Adipose tissue (tissue), 3 donors: ENCODE data around the gene UVSSA. TPM values are rescaled to one million over a fixed set of nuclear protein-coding genes. Genes with fewer than 3 reads are reported as not detected.
"Not testable (repeated sequence)": the region's sequence is repeated elsewhere in the genome, so short reads cannot be mapped to it uniquely, and the experiment has no call there.

Experiments used
- H3K27ac ChIP-seq: one replicate; pipeline ENCODE4 v1.5.1; 2013; ENCODE audit warnings: low read depth, low read length
- WGBS, 3 donors: extraction: QIAGEN DNeasy Blood & Tissue Kit; methylation state at CpG; one replicate each; pipeline ENCODE4 v1.1.7; 2013; 5-methylcytosine and 5-hydroxymethylcytosine counted together
- polyA plus RNA-seq, 3 donors: library from polyadenylated mRNA; stranded (reverse); fragments of 200-250 nt; gene quantifications; one replicate each; pipeline ENCODE4 v1.2.3, GENCODE V29; 2013
- donor health status: healthy with polysubstance abuse.
- donor health status: Bipolar disorder and iron deficiency.
- donor health status: healthy.

The UVSSA gene
- polyA plus RNA-seq, 3 donors = 5.6 to 9.8 (median 7.0) TPM

GRCh38 chr4:1380368-1381151 is 33.6 kb downstream of the UVSSA start:
- H3K27ac ChIP-seq = no peak overlapping the region
- 90 to 92% (median 91%) methylated on average over 34 to 36 of the region's 36 CpGs for WGBS, 3 donors

DNA sequence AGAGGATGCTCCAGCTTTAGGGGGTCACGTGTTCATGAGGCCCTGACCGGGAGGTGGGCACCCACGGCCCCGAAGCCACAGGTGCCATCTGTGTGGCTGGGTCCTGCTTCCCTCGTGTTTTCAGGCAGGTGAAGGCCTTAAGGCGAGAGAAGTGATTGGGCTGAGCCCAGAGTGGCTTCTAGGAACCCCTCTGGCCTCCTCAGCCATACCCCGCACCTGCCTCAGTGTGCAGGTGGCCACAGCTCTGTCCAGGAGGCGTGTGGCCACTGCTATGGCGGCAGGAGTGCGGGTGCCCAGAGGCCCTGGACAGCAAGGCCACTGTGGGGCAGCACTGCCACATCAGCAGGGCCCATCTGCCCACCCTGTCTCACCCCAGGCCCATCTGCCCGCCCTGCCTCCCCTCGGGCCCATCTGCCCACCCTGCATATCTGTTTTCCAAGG is 34.2 kb downstream of the UVSSA start:
- WGBS, 3 donors = 93 to 94% (median 94%) methylated on average over 12 of the region's 12 CpGs
- H3K27ac ChIP-seq = no peak overlapping the region

- no peak overlapping the region for H3K27ac ChIP-seq
- 94 to 95% (median 94%) methylated on average over 24 of the region's 24 CpGs for WGBS, 3 donors
Measured at GRCh38 chr4:1381944-1382541, 35.0 kb downstream of the UVSSA start.

GRCh38 chr4:1382776-1383727 is 36.0 kb downstream of the UVSSA start:
- WGBS, 3 donors = 90 to 91% (median 90%) methylated on average over 27 of the region's 27 CpGs
- H3K27ac ChIP-seq = no peak overlapping the region

GRCh38 chr4:1383728-1384591 is 37.0 kb downstream of the UVSSA start:
- H3K27ac ChIP-seq = no peak overlapping the region
- 91 to 96% (median 91%) methylated on average over 34 of the region's 34 CpGs for WGBS, 3 donors

DNA sequence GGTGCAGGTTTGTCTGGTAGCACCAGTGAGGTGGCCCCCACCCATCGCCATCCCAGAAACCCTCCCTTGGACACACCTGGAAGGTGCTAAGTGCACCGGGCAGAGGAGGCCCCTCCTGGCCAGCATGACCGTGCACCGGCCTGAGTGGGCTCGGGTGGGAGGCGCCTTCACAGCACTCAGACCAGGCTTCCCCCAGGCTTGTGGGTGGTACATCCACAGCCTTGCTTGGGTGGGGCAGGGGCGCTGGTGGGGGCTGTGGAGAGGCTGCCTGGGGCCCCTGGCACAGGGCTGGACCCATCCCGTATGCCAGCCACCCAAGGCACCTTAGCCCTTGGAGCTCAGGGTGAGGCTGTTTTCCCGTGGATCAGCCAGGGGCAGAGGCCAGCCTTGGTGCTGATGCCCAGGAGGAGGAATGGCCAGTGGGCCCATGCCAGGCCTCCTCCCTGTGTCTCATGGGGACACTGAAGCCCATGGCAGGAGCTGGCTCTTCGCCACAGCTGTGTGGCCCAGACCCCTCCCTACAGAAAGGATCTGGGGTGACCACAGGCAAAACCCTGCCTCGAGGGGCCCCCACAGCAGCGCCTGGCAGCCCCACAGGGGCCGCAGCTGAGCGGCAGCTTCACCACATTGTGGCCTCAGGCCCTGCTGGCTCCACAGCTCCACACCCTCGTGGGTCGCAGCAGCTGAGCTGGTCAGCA is 37.8 kb downstream of the UVSSA start:
- no peak overlapping the region for H3K27ac ChIP-seq
- WGBS, 3 donors = 95 to 96% (median 95%) methylated on average over 16 of the region's 16 CpGs

DNA sequence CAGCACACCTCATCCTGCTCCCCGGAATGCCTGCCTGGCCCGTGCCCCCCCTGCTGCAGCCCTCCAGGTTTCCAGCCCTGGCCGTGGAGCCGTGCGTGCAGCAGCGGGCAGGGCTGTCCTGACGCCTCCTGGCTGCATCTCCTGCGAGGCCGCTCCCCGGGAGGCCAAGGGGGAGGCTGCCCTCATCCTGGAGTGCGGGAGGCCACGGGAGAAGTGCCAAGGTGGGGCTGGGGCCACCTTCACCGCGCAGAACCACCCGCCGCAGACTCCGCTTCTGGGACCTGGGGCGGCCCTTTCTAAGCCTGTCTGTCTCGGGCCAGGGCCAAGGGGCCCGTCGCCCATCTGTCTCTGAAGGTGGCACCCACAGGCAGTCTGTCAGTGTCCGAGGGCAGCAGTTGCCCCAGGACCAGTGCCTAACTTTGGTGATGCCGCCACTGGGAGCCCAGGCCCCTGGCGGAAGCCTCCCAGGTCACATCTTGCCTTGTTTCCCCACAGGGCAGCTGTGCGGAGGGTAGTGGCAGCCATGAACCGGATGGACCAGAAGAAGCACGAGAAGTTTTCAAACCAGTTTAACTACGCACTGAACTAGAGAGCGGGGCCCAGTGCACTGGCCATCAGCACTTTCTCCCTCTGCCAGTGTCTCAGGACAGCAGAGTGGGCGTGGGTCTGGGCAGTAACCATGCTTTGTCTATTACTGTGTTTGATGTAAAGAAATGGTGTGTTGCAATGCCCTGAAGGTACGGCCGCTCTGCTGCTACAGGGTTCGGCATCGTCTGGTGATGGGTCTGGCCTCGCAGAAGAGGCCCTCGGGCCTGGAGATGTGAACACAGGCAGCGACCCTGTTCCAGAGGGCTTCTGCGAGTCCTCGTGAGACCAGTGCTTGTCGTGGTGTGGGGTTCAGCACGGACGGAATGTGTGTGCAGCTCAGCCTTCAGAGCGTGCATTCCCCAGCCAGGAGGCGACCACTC is 38.6 kb downstream of the UVSSA start:
- no peak overlapping the region for H3K27ac ChIP-seq
- whole genome bisulfite sequencing, 3 donors = 96 to 97% (median 96%) methylated on average over 42 to 44 of the region's 44 CpGs

DNA sequence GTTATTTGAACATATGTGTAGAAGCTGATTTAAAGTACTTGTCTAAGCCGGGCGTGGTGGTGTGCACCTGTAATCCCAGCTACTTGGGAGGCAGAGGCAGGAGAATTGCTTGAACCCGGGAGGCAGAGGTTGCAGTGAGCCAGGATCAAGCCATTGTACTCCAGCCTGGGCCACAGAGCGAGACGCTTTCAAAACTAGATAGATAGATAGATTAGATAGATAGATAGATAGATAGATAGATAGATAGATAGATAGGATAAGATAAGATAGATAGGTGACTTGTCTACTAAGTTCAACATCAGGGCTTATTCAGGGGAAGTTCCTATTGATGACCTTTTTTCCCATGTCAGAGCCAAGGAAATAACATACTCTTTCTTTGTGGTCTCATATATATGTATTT is 46.4 kb downstream of the UVSSA start:
- WGBS, 3 donors = 97 to 98% (median 98%) methylated on average over 5 of the region's 5 CpGs
- H3K27ac ChIP-seq = not testable (repeated sequence)

DNA sequence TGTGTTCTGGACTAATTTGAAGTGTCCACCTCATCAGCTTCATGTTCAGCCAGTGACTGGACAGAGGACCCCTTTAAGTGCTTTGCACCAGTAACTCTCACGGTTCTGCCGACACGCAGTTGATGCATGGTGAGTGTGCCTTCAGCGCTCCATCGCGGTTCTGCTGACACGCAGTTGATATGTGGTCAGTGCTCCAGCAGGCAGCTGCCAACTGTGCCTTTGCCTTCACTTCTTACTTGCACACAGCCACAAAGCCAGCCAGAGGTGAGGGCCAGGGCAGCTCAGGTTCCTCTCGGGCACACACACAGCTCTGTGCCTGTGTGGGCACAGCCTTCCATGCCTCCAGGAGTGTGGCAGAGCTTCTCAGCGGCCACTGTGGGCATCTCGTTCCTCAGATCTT is 46.9 kb downstream of the UVSSA start:
- no peak overlapping the region for H3K27ac ChIP-seq
- 97 to 98% (median 98%) methylated on average over 10 of the region's 10 CpGs for WGBS, 3 donors

DNA sequence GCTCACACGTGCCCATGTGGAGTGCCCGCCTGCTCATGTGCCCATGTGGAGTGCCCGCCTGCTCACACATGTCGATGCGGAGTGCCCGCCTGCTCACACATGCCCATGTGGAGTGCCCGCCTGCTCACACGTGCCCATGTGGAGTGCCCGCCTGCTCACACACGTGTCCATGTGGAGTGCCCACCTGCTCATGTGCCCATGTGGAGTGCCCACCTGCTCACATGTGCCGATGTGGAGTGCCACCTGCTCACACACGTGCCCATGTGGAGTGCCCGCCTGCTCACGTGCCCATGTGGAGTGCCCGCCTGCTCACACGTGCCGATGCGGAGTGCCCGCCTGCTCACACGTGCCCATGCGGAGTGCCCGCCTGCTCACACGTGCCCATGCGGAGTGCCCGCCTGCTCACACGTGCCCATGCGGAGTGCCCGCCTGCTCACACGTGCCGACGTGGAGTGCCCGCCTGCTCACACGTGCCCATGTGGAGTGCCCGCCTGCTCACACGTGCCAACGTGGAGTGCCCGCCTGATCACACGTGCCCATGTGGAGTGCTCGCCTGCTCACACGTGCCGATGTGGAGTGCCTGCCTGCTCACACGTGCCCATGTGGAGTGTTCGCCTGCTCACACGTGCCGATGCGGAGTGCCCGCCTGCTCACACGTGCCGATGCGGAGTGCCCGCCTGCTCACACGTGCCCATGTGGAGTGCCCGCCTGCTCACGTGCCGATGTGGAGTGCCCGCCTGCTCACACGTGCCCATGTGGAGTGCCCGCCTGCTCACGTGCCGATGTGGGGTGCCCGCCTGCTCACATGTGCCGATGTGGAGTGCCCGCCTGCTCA is 47.8 kb downstream of the UVSSA start:
- H3K27ac ChIP-seq = not testable (repeated sequence)
- WGBS, 3 donors = 95 to 97% (median 95%) methylated on average over 24 to 57 of the region's 63 CpGs

GRCh38 chr4:1395389-1395820 is 48.4 kb downstream of the UVSSA start:
- WGBS, 3 donors = 96 to 98% (median 97%) methylated on average over 26 of the region's 26 CpGs
- H3K27ac ChIP-seq = not testable (repeated sequence)

GRCh38 chr4:1395941-1396805 is 49.2 kb downstream of the UVSSA start:
- no peak overlapping the region for H3K27ac ChIP-seq
- 84 to 90% (median 88%) methylated on average over 12 to 13 of the region's 13 CpGs for WGBS, 3 donors

DNA sequence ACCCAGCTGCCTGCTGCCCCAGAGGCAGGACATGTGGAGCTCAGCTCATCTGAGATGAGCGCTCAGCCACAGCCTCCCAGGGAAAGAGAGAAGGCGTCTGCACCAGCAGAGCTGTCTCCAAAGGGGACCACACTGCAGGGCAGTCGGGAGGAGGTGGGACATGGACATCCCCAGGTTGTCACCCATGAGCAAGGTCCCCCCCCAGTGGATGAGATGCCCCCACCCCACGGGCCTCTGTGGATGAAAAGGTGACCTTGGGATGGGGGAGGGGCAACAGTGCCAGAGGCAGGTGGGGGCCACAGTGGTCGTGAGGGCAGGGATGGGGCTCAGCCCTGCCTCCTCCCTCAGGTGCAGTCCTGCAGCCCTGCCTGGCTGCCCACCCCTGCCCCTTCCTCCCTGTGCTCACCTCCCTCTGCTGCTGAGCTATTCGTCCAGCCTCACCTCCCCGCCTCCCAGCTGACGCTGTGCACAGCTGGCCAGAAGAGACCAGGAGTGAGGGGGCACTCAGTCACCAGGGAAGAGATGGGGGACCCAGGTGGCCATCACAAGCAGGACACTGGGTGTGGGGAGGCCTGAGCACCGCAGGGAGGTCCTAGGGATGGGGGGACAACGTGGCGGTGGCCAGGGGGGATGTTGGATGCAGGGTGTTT is 49.9 kb downstream of the UVSSA start:
- H3K27ac ChIP-seq = no peak overlapping the region
- 97 to 98% (median 97%) methylated on average over 11 of the region's 11 CpGs for WGBS, 3 donors
